HepG2 (cell line): ENCODE data around the gene SPEM2. TPM values are rescaled to one million over a fixed set of nuclear protein-coding genes. Genes with fewer than 3 reads are reported as not detected.

ENCODE experiments used
- AGO1 ChIP-seq: fragments of 200-400 bp; formaldehyde crosslinking; IDR thresholded peaks from 2 replicates; pipeline ENCODE4 v1.6.1; 2017; ENCODE audit warnings: mild to moderate bottlenecking, low read depth, low read length, moderate library complexity; ENCODE audit not compliant: poor library complexity, severe bottlenecking
- AGO2 ChIP-seq: fragments of 200-400 bp; formaldehyde crosslinking; optimal IDR thresholded peaks from 2 replicates; pipeline ENCODE3; 2017; ENCODE audit warnings: mild to moderate bottlenecking, low read depth, low read length, moderate library complexity
- BHLHE40 ChIP-seq: IDR thresholded peaks from 2 replicates; pipeline ENCODE4 v1.6.1; 2011; ENCODE audit warnings: low read length, improper control_type of control experiment
- CAMTA2 ChIP-seq: sonication (generic); formaldehyde crosslinking; IDR thresholded peaks from 2 replicates; pipeline ENCODE4 v1.4.0; 2020; ENCODE audit warnings: mild to moderate bottlenecking, missing genetic modification reagents, borderline replicate concordance
- GLI4 ChIP-seq: sonication (generic); formaldehyde crosslinking; IDR thresholded peaks from 2 replicates; pipeline ENCODE4 v1.5.1; 2020; ENCODE audit warnings: missing genetic modification reagents, mild to moderate bottlenecking, moderate library complexity, borderline replicate concordance
- GMEB2 ChIP-seq: IDR thresholded peaks from 2 replicates; pipeline ENCODE4 v1.6.1; 2016; ENCODE audit warnings: missing biosample characterization, missing genetic modification reagents, low read depth
- GRHL1 ChIP-seq: sonication (generic); formaldehyde crosslinking; conservative IDR thresholded peaks from 2 replicates; pipeline ENCODE4 v1.8.0; 2022; ENCODE audit warnings: missing genetic modification reagents
- HNRNPK ChIP-seq: fragments of 200-400 bp; formaldehyde crosslinking; IDR thresholded peaks from 2 replicates; pipeline ENCODE4 v1.6.1; 2018; ENCODE audit warnings: low read length, low read depth, moderate library complexity, mild to moderate bottlenecking; ENCODE audit not compliant: poor library complexity, severe bottlenecking
- HNRNPLL ChIP-seq: fragments of 200-400 bp; formaldehyde crosslinking; IDR thresholded peaks from 2 replicates; pipeline ENCODE4 v1.6.1; 2017; ENCODE audit warnings: mild to moderate bottlenecking, low read depth, low read length; ENCODE audit not compliant: poor library complexity, severe bottlenecking
- POLR2G ChIP-seq: fragments of 200-400 bp; formaldehyde crosslinking; IDR thresholded peaks from 2 replicates; pipeline ENCODE4 v1.6.1; 2018; ENCODE audit warnings: mild to moderate bottlenecking, low read depth, low read length, moderate library complexity
- RORA ChIP-seq: sonication (generic); formaldehyde crosslinking; IDR thresholded peaks from 2 replicates; pipeline ENCODE4 v1.5.0; 2020; ENCODE audit warnings: mild to moderate bottlenecking, missing genetic modification reagents, moderate library complexity
- TBX2 ChIP-seq: sonication (generic); formaldehyde crosslinking; IDR thresholded peaks from 2 replicates; pipeline ENCODE4 v1.5.0; 2020; ENCODE audit warnings: missing genetic modification reagents, mild to moderate bottlenecking, borderline replicate concordance
- TFDP1 ChIP-seq: IDR thresholded peaks from 2 replicates; pipeline ENCODE4 v1.6.1; 2016; ENCODE audit warnings: missing compliant biosample characterization, missing genetic modification reagents, borderline replicate concordance
- ZBTB49 ChIP-seq: sonication (generic); formaldehyde crosslinking; IDR thresholded peaks from 2 replicates; pipeline ENCODE4 v1.4.0; 2020; ENCODE audit warnings: missing genetic modification reagents, borderline replicate concordance
- ZBTB7B ChIP-seq: sonication (generic); formaldehyde crosslinking; IDR thresholded peaks from 2 replicates; pipeline ENCODE4 v1.4.0; 2020; ENCODE audit warnings: missing genetic modification reagents
- ZFX ChIP-seq: sonication (generic); formaldehyde crosslinking; IDR thresholded peaks from 2 replicates; pipeline ENCODE4 v1.4.0; 2020; ENCODE audit warnings: mild to moderate bottlenecking, low read depth, missing genetic modification reagents, moderate library complexity
- ZNF570 ChIP-seq: sonication (generic); formaldehyde crosslinking; IDR thresholded peaks from 2 replicates; pipeline ENCODE4 v1.4.0; 2020; ENCODE audit warnings: mild to moderate bottlenecking, missing genetic modification reagents, borderline replicate concordance
- ZNF772 ChIP-seq: sonication (generic); formaldehyde crosslinking; IDR thresholded peaks from 2 replicates; pipeline ENCODE4 v1.5.0; 2020; ENCODE audit warnings: mild to moderate bottlenecking, missing genetic modification reagents
- polyA plus RNA-seq, 8 experiments: library from polyadenylated mRNA; depleted of rRNA in 3 of 8; stranded (reverse) in 7 of 8; unstranded in 1 of 8; fragments of >200 nt; fragmentation: Illumina TruSeq in 4 of 8; extraction: Trizol in 4 of 8; gene quantifications; 2 replicates each; pipeline versions ENCODE4 v1.2.1 to v1.2.3, GENCODE V29; 2011 to 2016; ENCODE audit warnings: low read depth in 4 of 8, missing spikeins in 1 of 8, mixed read lengths in 1 of 8; ENCODE audit not compliant: insufficient read depth in 1 of 8
- total RNA-seq, 5 experiments: library from RNA; depleted of rRNA; stranded (reverse); fragments of >200 nt; fragmentation: Illumina TruSeq; extraction: Trizol; gene quantifications; 2 replicates each; pipeline ENCODE4 v1.2.3, GENCODE V29; 2016; ENCODE audit warnings: low read depth in 1 of 5

The SPEM2 gene
- total and polyA plus RNA-seq, 2 of the 13 experiments (the other 11 are each of a cell fraction or from before 2014, with no cell fraction given), result not detected

- TF ChIP-seq ZBTB49 (CRISPR knock-in tag) (no peak), ZFX (CRISPR knock-in tag) (peak; percentile 44; the same call in 1 of the 2 replicates), GMEB2 (CRISPR knock-in tag) (no peak), TFDP1 (CRISPR knock-in tag) (0 out of 2 replicates have a peak, but pooled peaks have one; percentile 15), HNRNPLL (peak; percentile 45), ZNF772 (CRISPR knock-in tag) (0 out of 2 replicates have a peak, but pooled peaks have one; percentile 20), CAMTA2 (CRISPR knock-in tag) (no peak), RORA (CRISPR knock-in tag) (no peak), ZBTB7B (CRISPR knock-in tag) (peak; percentile 57; the same call in 1 of the 2 replicates), GLI4 (CRISPR knock-in tag) (no peak), HNRNPK (peak; percentile 37), POLR2G (peak; percentile 71), GRHL1 (no peak), TBX2 (CRISPR knock-in tag) (0 out of 2 replicates have a peak, but pooled peaks have one; percentile 17), AGO1 (peak; percentile 67), BHLHE40 (no peak), ZNF570 (CRISPR knock-in tag) (no peak), AGO2 (peak; percentile 53)
These were observed 14.2 kb downstream of the SPEM2 start, which contains the start of gene FGF11 (continued) for GRCh38 chr17:7439462-7440112.
